Muscle of leg (tissue), 11 donors: ENCODE results near the gene TPD52L2. TPM values are rescaled to one million over a fixed set of nuclear protein-coding genes. Genes with fewer than 3 reads are reported as not detected.
"Not testable (repeated sequence)": the region's sequence is repeated elsewhere in the genome, so short reads cannot be mapped to it uniquely, and the experiment has no call there.

Experiments
- DNase-seq: peaks from one replicate; pipeline ENCODE4 v3.0.0; 2013
- H3K27ac ChIP-seq: one replicate; pipeline ENCODE4 v1.5.1; 2013; ENCODE audit warnings: mild to moderate bottlenecking, low read length, control low read depth
- H3K27me3 ChIP-seq: one replicate; pipeline ENCODE4 v1.6.1; 2013; ENCODE audit warnings: low read length; ENCODE audit not compliant: control insufficient read depth, insufficient read depth
- H3K36me3 ChIP-seq: one replicate; pipeline ENCODE4 v1.6.1; 2013; ENCODE audit warnings: low read length; ENCODE audit not compliant: control insufficient read depth, insufficient read depth
- H3K4me1 ChIP-seq: one replicate; pipeline ENCODE4 v1.6.1; 2013; ENCODE audit warnings: low read length; ENCODE audit not compliant: control insufficient read depth, insufficient read depth
- H3K4me3 ChIP-seq: one replicate; pipeline ENCODE4 v1.5.1; 2013; ENCODE audit warnings: low read length, control low read depth
- H3K9me3 ChIP-seq: replicated peaks from 2 replicates; pipeline ENCODE4 v1.6.1; 2013; ENCODE audit warnings: low read depth, low read length; ENCODE audit not compliant: control insufficient read depth
- WGBS: methylation state at CpG from one replicate; pipeline ENCODE4 v1.1.5; 2013; ENCODE audit warnings: missing lambda C conversion rate; ENCODE audit not compliant: insufficient coverage; 5-methylcytosine and 5-hydroxymethylcytosine counted together
- polyA plus RNA-seq, 8 donors: library from polyadenylated mRNA; unstranded; fragments of 120-200 nt; gene quantifications; one replicate each; pipeline versions ENCODE4 v1.2.1 to v1.2.3, GENCODE V29; 2013; ENCODE audit warnings: inconsistent platforms in 1 of 8, low replicate concordance in 1 of 8; ENCODE audit not compliant: insufficient read length in 8 of 8, insufficient read depth in 1 of 8
- total RNA-seq: library from RNA; stranded (reverse); fragments of 120-200 nt; gene quantifications from one replicate; pipeline ENCODE4 v1.2.4, GENCODE V29; 2013

TPD52L2 gene
- total and polyA plus RNA-seq, 9 donors = 48.9 to 86.7 (median 79.3) TPM

GRCh38 chr20:63846128-63846771 lies 18.8 kb upstream of the TPD52L2 start:
- peaks cover 46% of the 10 kb centered on the region for H3K4me1 ChIP-seq
- H3K27ac ChIP-seq = peak overlapping the region; percentile 93
- no peaks in the 10 kb centered on the region for H3K27me3 ChIP-seq
- H3K36me3 ChIP-seq = no peaks in the 10 kb centered on the region
- 0% methylated on average over 16 of the region's 24 CpGs for WGBS
- DNase-seq = peak; percentile 96
- H3K9me3 ChIP-seq = no peaks in the 10 kb centered on the region
- H3K4me3 ChIP-seq = peak overlapping the region; percentile 34

GRCh38 chr20:63846888-63847236 lies 18.2 kb upstream of the TPD52L2 start:
- Histone ChIP-seq H3K27me3 (no peaks in the 10 kb centered on the region), H3K4me1 (peaks cover 46% of the 10 kb centered on the region), H3K4me3 (no peak overlapping the region), H3K9me3 (no peaks in the 10 kb centered on the region), H3K36me3 (no peaks in the 10 kb centered on the region), H3K27ac (peak overlapping the region; percentile 93)
- DNase-seq = no peak
- WGBS = no CpG with 5 or more reads among the region's 3 CpGs

- WGBS = no CpG with 5 or more reads among the region's 16 CpGs
- Histone ChIP-seq H3K27ac (peak overlapping the region; percentile 93), H3K27me3 (no peaks in the 10 kb centered on the region), H3K4me3 (no peak overlapping the region), H3K9me3 (no peaks in the 10 kb centered on the region), H3K4me1 (peaks cover 50% of the 10 kb centered on the region), H3K36me3 (no peaks in the 10 kb centered on the region)
- peak; percentile 75 for DNase-seq
Observed at GRCh38 chr20:63847237-63848002, 17.6 kb upstream of the TPD52L2 start.

DNA sequence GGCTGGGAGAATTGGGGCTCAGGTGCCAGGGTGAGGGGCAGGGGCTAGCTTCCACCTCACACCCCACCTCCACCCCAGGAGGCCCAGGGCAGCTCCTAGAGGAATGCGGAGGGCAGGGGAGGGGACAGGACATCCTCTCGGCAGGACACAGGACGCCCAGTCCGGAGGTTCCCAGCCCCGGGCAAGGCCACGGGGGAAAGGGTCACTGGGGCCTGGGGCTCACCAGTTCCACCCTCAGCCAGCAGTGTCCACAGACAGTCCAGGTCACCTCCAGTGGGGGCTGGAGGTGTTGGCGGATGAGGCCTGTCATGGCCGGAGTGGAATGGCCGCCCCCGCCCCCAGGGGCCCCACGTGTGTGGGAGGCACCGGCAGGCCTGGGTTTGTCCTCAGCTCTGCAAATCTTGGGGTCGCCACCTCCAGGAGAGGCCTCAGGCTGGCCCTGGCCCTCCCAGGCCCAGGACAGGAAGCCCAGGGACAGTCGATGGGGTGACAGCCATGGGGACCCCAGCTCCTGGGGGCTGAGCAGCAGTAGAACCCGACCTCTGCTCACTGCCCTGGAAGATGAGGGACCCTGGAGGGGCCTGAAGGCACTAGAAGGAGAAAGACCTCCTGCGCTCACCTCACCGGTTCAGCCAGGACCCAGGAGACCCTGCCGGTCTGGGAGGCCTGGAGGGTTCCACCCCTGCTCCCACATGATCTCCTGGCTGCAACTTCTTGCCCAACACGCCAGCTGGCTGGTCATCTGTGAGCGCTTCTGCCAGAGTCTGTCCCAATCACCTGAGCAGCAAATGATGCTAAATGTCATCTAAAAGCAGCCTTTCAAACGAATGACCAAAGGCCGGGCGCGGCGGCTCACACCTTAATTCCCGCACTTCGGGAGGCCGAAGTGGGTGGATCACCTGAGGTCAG lies 16.8 kb upstream of the TPD52L2 start:
- peaks cover 52% of the 10 kb centered on the region for H3K4me1 ChIP-seq
- H3K36me3 ChIP-seq = no peaks in the 10 kb centered on the region
- H3K27me3 ChIP-seq = no peaks in the 10 kb centered on the region
- H3K27ac ChIP-seq = peak overlapping the region; percentile 93
- 46% methylated on average over 18 of the region's 28 CpGs for WGBS
- no peak overlapping the region for H3K4me3 ChIP-seq
- no peaks in the 10 kb centered on the region for H3K9me3 ChIP-seq
- no peak for DNase-seq

DNA sequence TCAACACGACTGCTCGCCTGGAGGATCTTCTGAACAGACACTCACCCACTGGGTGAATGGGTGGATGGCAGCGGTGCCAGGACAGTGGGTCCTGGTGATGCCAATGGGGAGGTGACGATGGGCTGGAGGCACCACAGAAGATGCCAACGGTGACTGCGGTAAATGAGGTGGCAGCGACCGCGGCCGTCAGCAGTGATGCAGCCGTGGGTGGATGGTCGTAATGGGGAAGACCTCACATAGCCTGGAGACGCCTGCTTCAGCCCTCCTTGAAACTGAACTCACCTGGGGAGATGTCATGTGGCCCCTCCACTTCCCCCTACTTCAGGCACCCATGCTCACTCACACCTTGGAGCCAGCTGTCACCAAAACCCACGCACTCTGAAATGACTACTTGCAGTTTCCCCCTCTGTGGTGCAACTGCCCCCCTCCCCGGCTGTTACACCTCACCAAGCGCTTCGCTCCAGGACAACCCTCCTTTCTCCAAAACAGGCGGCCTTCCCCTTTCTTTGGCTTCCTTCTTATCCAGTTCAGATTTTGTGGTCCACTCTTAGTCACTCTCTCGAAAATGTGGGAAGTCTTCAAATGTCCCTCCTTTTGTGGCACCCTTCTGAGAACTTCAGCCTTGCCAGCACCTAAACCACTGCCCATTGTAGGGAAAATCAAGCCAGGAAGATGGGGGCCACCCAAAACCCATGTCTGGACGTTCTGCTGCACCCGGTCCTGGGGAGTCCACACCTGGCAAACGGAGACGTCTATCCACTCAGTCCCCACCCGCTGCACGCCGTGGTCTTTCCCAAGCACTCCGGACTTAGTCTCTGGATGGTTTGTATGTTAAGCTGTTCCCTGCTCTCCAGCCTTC lies 14.2 kb upstream of the TPD52L2 start:
- 71% methylated on average over 18 of the region's 27 CpGs for WGBS
- no peaks in the 10 kb centered on the region for H3K27me3 ChIP-seq
- H3K9me3 ChIP-seq = no peaks in the 10 kb centered on the region
- no peaks in the 10 kb centered on the region for H3K36me3 ChIP-seq
- no peak overlapping the region for H3K27ac ChIP-seq
- no peak for DNase-seq
- no peak overlapping the region for H3K4me3 ChIP-seq
- peaks cover 59% of the 10 kb centered on the region for H3K4me1 ChIP-seq

GRCh38 chr20:63851548-63851943 lies 13.5 kb upstream of the TPD52L2 start:
- not testable (repeated sequence) for H3K36me3 ChIP-seq, DNase-seq, H3K4me3 ChIP-seq, H3K27ac ChIP-seq, H3K9me3 ChIP-seq, H3K27me3 ChIP-seq
- H3K4me1 ChIP-seq = peaks cover 58% of the 10 kb centered on the region
- WGBS = 65% methylated on average over 4 of the region's 14 CpGs

DNA sequence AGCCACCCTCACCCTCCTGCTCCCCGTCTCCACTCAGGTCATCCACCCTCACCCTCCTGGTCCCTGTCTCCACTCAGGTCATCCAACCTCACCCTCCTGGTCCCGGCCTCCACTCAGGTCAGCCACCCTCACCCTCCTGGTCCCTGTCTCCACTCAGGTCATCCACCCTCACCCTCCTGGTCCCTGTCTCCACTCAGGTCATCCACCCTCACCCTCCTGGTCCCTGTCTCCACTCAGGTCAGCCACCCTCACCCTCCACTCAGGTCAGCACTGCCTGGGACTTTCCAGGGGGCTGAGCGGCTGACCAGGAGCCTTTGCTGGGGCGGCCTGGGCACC lies 11.4 kb upstream of the TPD52L2 start:
- DNase-seq, H3K4me3 ChIP-seq, H3K9me3 ChIP-seq, H3K27me3 ChIP-seq, H3K36me3 ChIP-seq: not testable (repeated sequence)
- WGBS = 51% methylated on average over 4 of the region's 4 CpGs
- Histone ChIP-seq H3K27ac (peak overlapping the region; percentile 86), H3K4me1 (peaks cover 59% of the 10 kb centered on the region)

DNA sequence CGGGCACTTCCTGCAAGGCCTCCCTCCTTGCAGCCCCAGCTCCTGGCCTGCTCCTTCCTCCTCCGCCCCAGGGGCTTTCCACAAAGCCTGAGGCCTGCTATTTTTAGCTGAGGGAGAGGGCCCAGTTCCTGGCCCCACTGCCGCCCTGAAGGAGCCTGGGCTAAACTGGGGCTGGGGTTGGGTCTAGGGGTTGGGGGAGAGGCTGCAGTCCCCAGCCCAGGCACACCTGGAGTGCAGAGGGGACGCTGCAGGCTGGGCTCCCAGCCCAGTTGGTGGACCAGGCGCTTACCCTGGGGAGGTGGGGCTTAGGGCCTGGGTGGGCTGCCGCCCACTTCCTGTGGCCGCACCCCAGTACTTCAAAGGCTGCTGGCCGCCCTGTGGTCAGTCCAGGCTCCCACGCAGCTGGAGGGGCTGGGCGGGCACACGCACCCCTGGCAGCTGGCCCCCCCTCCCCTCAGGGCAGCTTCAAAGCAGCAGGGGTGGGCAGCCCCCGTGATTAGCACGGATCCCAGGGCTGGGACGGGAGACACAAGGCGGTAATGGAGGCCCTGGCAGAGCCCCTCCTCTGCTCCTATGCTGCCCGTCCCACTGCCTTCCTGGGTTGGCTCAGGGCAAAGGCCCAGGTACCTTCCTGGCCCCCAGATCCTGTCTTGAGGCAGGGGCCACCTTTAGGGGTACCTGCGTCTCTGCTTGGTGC lies 10.9 kb upstream of the TPD52L2 start:
- Histone ChIP-seq H3K27me3 (no peaks in the 10 kb centered on the region), H3K4me1 (peaks cover 64% of the 10 kb centered on the region), H3K27ac (peak overlapping the region; percentile 86), H3K4me3 (peak overlapping the region; percentile 21), H3K36me3 (no peaks in the 10 kb centered on the region), H3K9me3 (no peaks in the 10 kb centered on the region)
- WGBS = 10% methylated on average over 13 of the region's 17 CpGs
- peak; percentile 77 for DNase-seq

- H3K9me3 ChIP-seq = no peaks in the 10 kb centered on the region
- H3K27ac ChIP-seq = peak overlapping the region; percentile 86
- WGBS = 4% methylated on average over 18 of the region's 26 CpGs
- peaks cover 69% of the 10 kb centered on the region for H3K4me1 ChIP-seq
- no peaks in the 10 kb centered on the region for H3K27me3 ChIP-seq
- H3K36me3 ChIP-seq = no peaks in the 10 kb centered on the region
- H3K4me3 ChIP-seq = peak overlapping the region; percentile 21
- DNase-seq = peak; percentile 63
Observed at GRCh38 chr20:63854766-63855362, 10.2 kb upstream of the TPD52L2 start.
